Limb (tissue), 2 donors: ENCODE results near the gene DEPDC5.
A peak's percentile ranks its signal among the peaks of the same experiment; 100 is the strongest.

Experiments used
- DNase-seq, 2 donors: peaks; one replicate each; pipeline ENCODE4 v3.0.0-alpha.2; 2016; ENCODE audit errors: extremely low spot score in 2 of 2

Gene DEPDC5

GRCh38 chr22:31923747-31924146 is 169.9 kb downstream of the DEPDC5 start:
- no peak for DNase-seq

- no peak for DNase-seq
Measured at GRCh38 chr22:31925056-31925455, 171.2 kb downstream of the DEPDC5 start.

GRCh38 chr22:31926024-31926423 is 172.2 kb downstream of the DEPDC5 start:
- DNase-seq, result no peak

GRCh38 chr22:31926969-31927368 is 173.2 kb downstream of the DEPDC5 start:
- DNase-seq, result peak in 1 of 2 donors; percentile 50

GRCh38 chr22:31927562-31927961 is 173.7 kb downstream of the DEPDC5 start:
- no peak for DNase-seq

- peak; percentile 60 to 63 for DNase-seq
Measured at GRCh38 chr22:31929167-31929930, 175.5 kb downstream of the DEPDC5 start.

- no peak for DNase-seq
Measured at GRCh38 chr22:31932863-31933262, 179.0 kb downstream of the DEPDC5 start.

GRCh38 chr22:31933406-31933805 is 179.6 kb downstream of the DEPDC5 start:
- no peak for DNase-seq

GRCh38 chr22:31933816-31934482 is 180.1 kb downstream of the DEPDC5 start:
- DNase-seq, result no peak

GRCh38 chr22:31935961-31936635 is 182.3 kb downstream of the DEPDC5 start:
- DNase-seq, result no peak

GRCh38 chr22:31937341-31937740 is 183.5 kb downstream of the DEPDC5 start:
- no peak for DNase-seq

- DNase-seq, result no peak
Measured at GRCh38 chr22:31938296-31938695, 184.5 kb downstream of the DEPDC5 start.

GRCh38 chr22:31940506-31940905 is 186.7 kb downstream of the DEPDC5 start:
- no peak for DNase-seq

GRCh38 chr22:31942091-31942490 is 188.3 kb downstream of the DEPDC5 start:
- no peak for DNase-seq

- DNase-seq, result peak in 1 of 2 donors; percentile 50
Measured at GRCh38 chr22:31943206-31943977, 189.6 kb downstream of the DEPDC5 start.

GRCh38 chr22:31943978-31944699 is 190.3 kb downstream of the DEPDC5 start, which contains the start of gene YWHAH:
TSS of gene YWHAH (plus strand) at chr22:31944535. CDS start at chr22:31944734, 199 bp downstream.
- peak; percentile 95 to 99 for DNase-seq

GRCh38 chr22:31944700-31945442 is 191.1 kb downstream of the DEPDC5 start:
- DNase-seq, result peak; percentile 35 to 82

- DNase-seq, result no peak
Measured at GRCh38 chr22:31945443-31945855, 191.6 kb downstream of the DEPDC5 start.

- DNase-seq, result no peak
Measured at GRCh38 chr22:31945971-31946680, 192.3 kb downstream of the DEPDC5 start.
